GM19467 (cell line): Measurements from ENCODE around the gene MARCHF11.

Experiments
- ATAC-seq: cut with Tn5 transposase; IDR thresholded peaks from one replicate; pipeline ENCODE4 v1.9.1; 2021; ENCODE audit warnings: mild to moderate bottlenecking, moderate library complexity; ENCODE audit not compliant: unreplicated experiment

Gene MARCHF11

DNA sequence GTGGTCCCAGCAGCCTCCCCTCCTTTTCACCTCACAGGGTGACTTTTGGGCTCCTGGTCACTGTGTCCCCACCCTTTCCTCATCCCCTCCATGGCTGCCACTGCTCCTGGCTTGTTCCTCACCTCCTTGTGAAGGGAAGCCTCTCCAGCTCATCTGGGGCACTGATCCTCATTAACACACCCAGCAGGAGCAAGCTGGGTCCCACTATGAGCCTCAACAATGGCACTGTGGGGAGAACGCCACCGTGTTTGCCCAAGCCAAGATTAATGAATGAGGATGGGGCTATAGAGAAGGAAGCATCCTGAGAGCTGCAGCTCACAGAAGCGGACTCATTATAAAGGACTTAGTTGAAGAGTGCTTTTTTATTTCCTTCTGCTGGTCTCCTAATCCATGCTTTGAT is 118.4 kb downstream of the MARCHF11 start:
- no peak for ATAC-seq

DNA sequence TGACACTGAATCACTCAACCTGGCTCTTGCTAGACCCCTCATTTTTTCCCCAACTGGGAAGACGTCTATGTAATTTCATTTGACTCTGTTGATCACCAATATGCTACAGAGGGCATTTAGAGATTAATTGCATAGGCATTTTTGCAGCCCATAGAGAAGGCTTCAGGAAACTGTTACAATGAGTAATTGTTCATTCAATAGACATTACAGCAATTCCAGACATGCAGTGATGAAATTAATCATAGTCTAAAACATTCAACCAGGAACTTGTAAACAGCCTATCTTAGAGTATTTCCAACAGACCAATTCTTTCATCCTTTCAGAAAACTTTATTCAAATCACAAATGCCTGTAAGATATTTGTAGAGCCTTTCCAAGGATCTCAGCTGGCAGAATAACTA is 122.3 kb downstream of the MARCHF11 start:
- no peak for ATAC-seq

GRCh38 chr5:16051246-16051755 is 128.3 kb downstream of the MARCHF11 start:
- no peak for ATAC-seq

DNA sequence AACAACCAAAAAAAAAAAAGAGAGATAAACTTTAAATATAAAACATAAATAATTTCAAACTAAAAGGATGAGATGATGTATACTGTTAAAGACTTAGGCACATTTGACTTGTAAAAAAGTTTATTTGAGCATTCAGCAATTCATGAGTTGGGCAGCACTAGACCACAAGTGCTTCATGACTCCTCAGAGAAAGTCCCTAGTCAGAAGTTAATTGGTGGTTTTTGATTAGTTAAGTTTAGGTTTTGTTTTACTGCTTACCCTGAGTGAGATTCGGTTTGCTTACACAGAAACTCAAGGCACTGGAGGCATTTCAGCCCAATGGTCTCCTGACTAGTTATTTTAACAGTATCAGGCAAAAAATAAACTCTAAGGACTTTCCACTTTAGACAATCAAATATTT is 129.2 kb downstream of the MARCHF11 start:
- ATAC-seq: no peak

- no peak for ATAC-seq
Observed at GRCh38 chr5:16049761-16050160, 129.8 kb downstream of the MARCHF11 start.

- ATAC-seq: no peak
Observed at GRCh38 chr5:16048132-16048531, 131.5 kb downstream of the MARCHF11 start.

DNA sequence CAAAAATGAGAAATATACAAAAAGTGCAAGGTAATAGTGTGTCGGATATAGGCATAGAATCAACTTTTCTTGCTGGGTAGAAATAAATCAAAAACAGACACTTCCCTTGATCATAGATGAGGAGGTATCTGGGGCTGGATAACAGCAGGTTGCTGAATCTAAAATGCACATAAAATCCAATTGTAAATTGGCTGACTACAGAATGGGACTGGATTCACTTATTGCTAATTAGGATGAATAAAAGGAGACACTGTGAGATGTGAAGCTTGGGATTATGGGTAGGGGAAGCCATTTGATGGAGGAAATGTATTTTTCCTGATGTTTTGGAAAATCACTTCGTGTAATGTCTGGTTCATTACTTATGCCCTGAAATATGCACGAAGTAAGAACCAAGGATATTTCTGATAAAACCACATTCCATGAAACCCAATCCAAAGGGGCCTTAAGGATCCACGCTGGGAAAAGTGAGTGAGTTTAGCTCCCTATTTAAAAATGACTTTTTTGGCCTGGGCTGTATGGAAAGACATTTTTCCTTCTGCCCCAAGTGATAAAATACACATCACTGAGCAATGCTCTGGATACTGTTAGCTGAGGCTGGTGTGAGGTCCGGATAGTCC is 136.1 kb downstream of the MARCHF11 start:
- ATAC-seq: no peak

DNA sequence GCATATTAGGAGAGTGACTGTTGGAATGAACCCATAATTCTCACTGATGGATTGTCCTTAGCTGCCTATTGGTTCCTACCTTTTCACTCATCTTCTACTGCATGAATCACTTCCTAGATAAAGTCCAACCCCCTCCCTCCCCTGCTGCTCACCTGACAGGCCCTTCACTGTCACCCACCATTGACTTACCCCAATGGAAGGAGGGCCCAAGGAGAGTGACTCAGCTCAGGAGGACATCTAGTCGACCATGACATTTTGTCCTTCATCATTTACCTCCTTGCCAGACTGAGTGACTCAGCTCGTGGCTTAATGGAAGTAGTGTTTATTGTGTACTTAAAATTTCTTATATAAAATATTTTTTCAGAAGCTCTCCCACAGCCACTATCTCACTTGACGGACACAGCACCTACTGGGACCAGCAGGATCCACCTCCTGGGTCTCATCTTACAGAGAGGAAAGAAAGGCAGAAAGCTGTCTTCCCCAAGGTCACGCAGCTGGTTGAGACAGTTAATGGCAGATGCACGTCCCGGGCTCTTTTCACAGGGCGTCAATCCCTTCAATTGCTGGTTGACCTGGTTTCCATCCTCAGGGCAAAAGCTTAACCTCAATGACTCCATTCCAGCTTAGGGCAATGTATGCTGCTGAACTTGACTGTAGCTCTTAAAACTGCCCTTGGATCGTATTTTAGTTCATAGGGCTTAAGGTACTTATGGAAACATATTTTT is 142.3 kb downstream of the MARCHF11 start:
- ATAC-seq: no peak

GRCh38 chr5:16034319-16035001 is 145.1 kb downstream of the MARCHF11 start:
- ATAC-seq: no peak

DNA sequence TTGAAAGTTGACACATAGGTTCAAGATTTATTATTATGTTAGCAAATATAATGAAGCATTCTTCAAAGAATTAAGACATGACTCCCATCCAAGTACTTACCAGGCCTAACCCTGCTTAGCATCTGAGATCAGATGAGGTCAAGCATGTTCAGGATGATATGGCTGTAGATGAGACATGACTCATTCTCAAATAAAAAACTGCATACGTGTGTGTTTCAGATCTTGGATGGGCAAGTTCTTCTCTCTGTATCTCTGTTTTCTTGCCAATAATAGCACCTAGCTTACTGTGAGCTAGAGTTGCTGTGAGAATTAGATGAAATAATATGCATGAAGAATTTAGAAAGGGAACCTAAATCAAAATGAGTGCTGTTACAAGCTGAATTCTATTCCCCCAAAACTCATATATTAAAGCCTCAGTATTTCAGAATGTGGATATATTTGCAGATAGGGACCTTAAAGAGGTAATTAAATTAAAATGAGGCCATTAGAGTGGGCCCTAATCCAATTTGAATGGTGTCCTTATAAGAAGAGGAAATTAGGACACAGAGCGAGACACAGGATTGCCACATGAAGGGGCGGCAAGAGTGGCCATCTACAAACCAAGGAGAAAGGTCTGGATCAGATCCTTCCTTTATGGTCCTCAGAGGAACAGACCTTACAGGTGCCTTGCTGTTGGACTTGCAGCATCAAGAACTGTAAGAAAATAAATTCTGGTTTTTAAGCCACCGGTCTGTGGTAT is 146.2 kb downstream of the MARCHF11 start:
- no peak for ATAC-seq

- ATAC-seq: no peak
Observed at GRCh38 chr5:16028708-16029107, 150.9 kb downstream of the MARCHF11 start.

DNA sequence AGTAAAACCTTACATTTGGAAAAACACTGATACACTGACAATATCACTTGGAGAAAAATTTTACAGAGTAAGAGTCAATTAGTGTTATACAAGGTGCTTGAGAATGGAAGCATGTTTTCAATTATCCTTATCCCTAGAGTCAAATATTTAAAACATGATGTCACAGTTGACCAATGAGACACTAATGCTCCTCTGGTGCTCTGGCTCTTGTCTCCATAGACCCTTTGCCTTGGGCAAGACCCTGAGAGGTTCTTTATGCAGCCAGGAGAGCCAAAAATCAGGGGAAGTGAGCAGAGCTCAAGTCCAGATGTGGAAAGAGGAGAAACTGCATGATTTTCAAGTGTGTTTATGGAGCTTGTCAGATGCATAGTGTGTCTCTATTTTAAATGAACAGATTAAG is 153.9 kb downstream of the MARCHF11 start:
- no peak for ATAC-seq

DNA sequence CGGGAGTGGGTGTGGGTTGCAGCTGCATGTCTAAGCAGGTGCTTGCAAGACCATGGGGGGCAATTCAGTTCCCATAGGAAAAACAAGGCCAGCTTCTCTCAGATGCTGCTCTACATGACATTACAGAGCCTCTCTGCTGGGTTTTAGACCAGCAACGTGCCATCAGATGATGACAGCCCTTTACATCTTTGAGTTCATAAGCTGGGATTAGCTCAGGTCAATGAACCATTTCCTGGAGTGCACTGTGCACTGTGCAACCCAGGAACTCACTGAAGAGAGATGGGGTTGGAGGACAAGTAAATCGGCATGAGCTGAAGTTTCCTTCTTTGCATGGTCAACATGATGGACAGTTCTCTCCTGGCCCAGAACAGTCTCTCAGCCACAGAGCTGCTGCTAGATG is 160.6 kb downstream of the MARCHF11 start:
- no peak for ATAC-seq

GRCh38 chr5:16017720-16018119 is 161.9 kb downstream of the MARCHF11 start:
- ATAC-seq: no peak
